ENCODE data around the gene NOTCH3.

GRCh38 chr19:15249528-15249874, 48.7 kb upstream of the NOTCH3 start:
- TF ChIP-seq TAF1 (IDR thresholded peaks at IDR 0.05; ENCODE audit: low read depth, low read length) (no peak), POLR2A (IDR thresholded peaks at IDR 0.05; ENCODE audit: low read depth, low read length) (no peak), POLR2AphosphoS5 (IDR thresholded peaks at IDR 0.05; ENCODE audit: low read depth, low read length) (no peak), POU2F2 (IDR thresholded peaks at IDR 0.05; ENCODE audit: low read depth, low read length) (no peak)

Measured in GM12891 (cell line).